WTC11 (cell line): ENCODE results near the gene FANCE. TPM values are rescaled to one million over a fixed set of nuclear protein-coding genes. Genes with fewer than 3 reads are reported as not detected.

Experiments used
- ATAC-seq: fragments of 200-7000 bp; cut with Tn5 transposase; 2 replicates; pipeline ENCODE4 v1.10.0; 2021; ENCODE audit warnings: mild to moderate bottlenecking, moderate library complexity
- CTCF ChIA-PET: fragments of 300-600 bp; sonication (Branson Sonifier 250); formaldehyde crosslinking; loops from one replicate; lab custom pipeline; 2021; ENCODE audit warnings: antibody characterized with exemption; lab: Charles Lee
- POLR2A ChIA-PET: fragments of 350-600 bp; sonication (Branson Sonifier 250); formaldehyde crosslinking; loops from one replicate; lab custom pipeline; 2021; ENCODE audit warnings: antibody characterized with exemption; lab: Charles Lee
- DNase-seq: peaks from one replicate; pipeline ENCODE4 v3.0.0; 2021; ENCODE audit warnings: low spot score
- H3K27ac Mint-ChIP-seq: 2 replicates; pipeline ENCODE4 v1.8.0; 2021; ENCODE audit warnings: mixed read lengths
- H3K27me3 Mint-ChIP-seq: 2 replicates; pipeline ENCODE4 v1.8.0; 2021; ENCODE audit warnings: low read depth, mild to moderate bottlenecking, moderate library complexity, mixed read lengths
- H3K36me3 Mint-ChIP-seq: 2 replicates; pipeline ENCODE4 v1.8.0; 2021; ENCODE audit warnings: mixed read lengths
- H3K4me1 Mint-ChIP-seq: 2 replicates; pipeline ENCODE4 v1.8.0; 2022; ENCODE audit warnings: mixed read lengths
- H3K4me3 Mint-ChIP-seq: 2 replicates; pipeline ENCODE4 v1.8.0; 2021; ENCODE audit warnings: mild to moderate bottlenecking, moderate library complexity, mixed read lengths
- H3K9me3 Mint-ChIP-seq: 2 replicates; pipeline ENCODE4 v1.8.0; 2021; ENCODE audit warnings: mixed read lengths
- CREB1 ChIP-seq: sonication (generic); formaldehyde crosslinking; IDR thresholded peaks from 2 replicates; pipeline ENCODE4 v1.8.0; 2023; ENCODE audit warnings: mild to moderate bottlenecking, missing genetic modification reagents
- ERG ChIP-seq: fragments of 250-450 bp; sonication (Bioruptor Pico); IDR thresholded peaks from 2 replicates; pipeline ENCODE4 v1.8.0; 2021; ENCODE audit warnings: mild to moderate bottlenecking
- ESRRA ChIP-seq: sonication (generic); formaldehyde crosslinking; IDR thresholded peaks from 2 replicates; pipeline ENCODE4 v1.8.1; 2022; ENCODE audit warnings: mild to moderate bottlenecking, missing genetic modification reagents, borderline replicate concordance
- ETV6 ChIP-seq: sonication (generic); formaldehyde crosslinking; IDR thresholded peaks from 2 replicates; pipeline ENCODE4 v1.8.1; 2022; ENCODE audit warnings: mild to moderate bottlenecking, missing genetic modification reagents
- GRHL2 ChIP-seq: fragments of 250-450 bp; sonication (Bioruptor Pico); IDR thresholded peaks from 2 replicates; pipeline ENCODE4 v1.8.0; 2022; ENCODE audit warnings: mild to moderate bottlenecking, moderate library complexity; ENCODE audit not compliant: insufficient replicate concordance, severe bottlenecking
- HMGA2 ChIP-seq: fragments of 250-450 bp; sonication (Bioruptor Pico); IDR thresholded peaks from 2 replicates; pipeline ENCODE4 v1.4.0; 2021; ENCODE audit warnings: mild to moderate bottlenecking, moderate library complexity
- NFE2L1 ChIP-seq: sonication (generic); formaldehyde crosslinking; IDR thresholded peaks from 2 replicates; pipeline ENCODE4 v1.8.1; 2023; ENCODE audit warnings: missing genetic modification reagents
- PRRX2 ChIP-seq: fragments of 250-450 bp; sonication (Bioruptor Pico); IDR thresholded peaks from 2 replicates; pipeline ENCODE4 v1.8.0; 2021; ENCODE audit warnings: mild to moderate bottlenecking
- TEAD4 ChIP-seq: sonication (generic); formaldehyde crosslinking; IDR thresholded peaks from 2 replicates; pipeline ENCODE4 v1.8.0; 2022; ENCODE audit warnings: mild to moderate bottlenecking, missing genetic modification reagents
- TP53 ChIP-seq: sonication (generic); formaldehyde crosslinking; IDR thresholded peaks from 2 replicates; pipeline ENCODE4 v1.8.1; 2023; ENCODE audit warnings: mild to moderate bottlenecking, missing genetic modification reagents
- ZNF121 ChIP-seq: sonication (generic); formaldehyde crosslinking; IDR thresholded peaks from 2 replicates; pipeline ENCODE4 v1.8.0; 2023; ENCODE audit warnings: missing genetic modification reagents
- total RNA-seq: library from RNA; stranded (reverse); gene quantifications from 3 replicates; pipeline ENCODE4 v1.2.3, GENCODE V29; 2021
- TF ChIP-seq, protein P1 (sequence below): sonication (generic); formaldehyde crosslinking; IDR thresholded peaks from 2 replicates; pipeline ENCODE4 v1.8.1; 2022; ENCODE audit warnings: mild to moderate bottlenecking, missing genetic modification reagents, moderate library complexity, borderline replicate concordance
- TF ChIP-seq, protein P2 (sequence below): fragments of 250-450 bp; sonication (Bioruptor Pico); IDR thresholded peaks from 2 replicates; pipeline ENCODE4 v1.9.0; 2021; ENCODE audit warnings: mild to moderate bottlenecking, borderline replicate concordance
- TF ChIP-seq, protein P3 (sequence below): sonication (generic); formaldehyde crosslinking; IDR thresholded peaks from 2 replicates; pipeline ENCODE4 v1.8.1; 2023; ENCODE audit warnings: mild to moderate bottlenecking, missing genetic modification reagents
- TF ChIP-seq, protein P4 (sequence below): sonication (generic); formaldehyde crosslinking; IDR thresholded peaks from 2 replicates; pipeline ENCODE4 v1.8.1; 2022; ENCODE audit warnings: low read depth, mild to moderate bottlenecking, moderate library complexity, missing genetic modification reagents, borderline replicate concordance

Gene FANCE
- total RNA-seq, 1 experiment from 2014 or later = 22.3 TPM

DNA sequence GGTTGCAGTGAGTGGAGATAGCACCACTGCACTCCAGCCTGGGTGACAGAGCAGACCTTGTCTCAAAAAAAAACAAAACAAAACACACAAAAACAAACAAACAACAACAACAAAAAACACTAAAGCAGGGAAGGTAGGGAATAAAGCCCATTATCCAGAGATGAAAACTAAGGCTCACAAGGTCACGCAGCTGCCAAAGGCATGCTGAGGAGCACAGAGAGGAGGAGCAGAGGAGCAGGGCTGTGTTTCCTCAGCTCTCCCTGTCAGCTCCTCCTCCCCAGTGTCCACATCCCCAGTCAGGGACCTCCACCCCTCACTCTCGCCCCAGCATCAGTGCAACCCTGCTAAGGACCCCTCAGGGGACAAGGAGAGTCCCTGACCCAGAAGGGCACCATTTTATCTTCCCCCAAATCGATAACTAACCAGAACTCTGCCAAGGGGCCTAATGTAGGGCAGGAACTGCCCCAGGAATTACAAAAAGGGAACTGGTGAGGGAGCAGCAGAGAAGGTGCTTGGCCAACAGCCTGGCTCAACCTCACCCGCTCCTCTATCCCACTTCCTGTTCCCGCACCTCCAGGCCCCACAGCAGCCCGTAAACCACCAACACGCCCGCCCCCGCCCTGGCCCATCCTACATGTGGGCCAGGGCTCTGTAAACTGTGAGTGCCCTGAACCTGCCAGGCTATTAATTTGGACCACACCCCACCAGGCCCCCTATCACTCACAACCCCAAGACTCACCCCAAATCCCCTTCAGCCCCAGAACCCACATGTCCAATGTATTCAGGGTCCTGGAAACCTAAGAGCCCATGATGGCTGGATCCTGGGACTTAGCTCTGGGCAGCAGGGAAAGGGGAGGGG, 35.7 kb downstream of the FANCE start:
- TF ChIP-seq ESRRA (CRISPR knock-in tag) (peak; percentile 90; the same call in 1 of the 2 replicates), PRRX2 (CRISPR knock-in tag) (no peak)
- H3K36me3 Mint-ChIP-seq = peaks cover 5% of the 10 kb centered on the region; the same call in 1 of the 2 replicates
- ChIA-PET POLR2A (interaction anchor here (0.7 to 5.6 kb wide), 3 partner anchors 9 to 507 kb away, joined by 3 to 54 read pairs (median 54); partner anchors contain the start of gene TEAD3), CTCF (interaction anchor here (0.5 to 2.9 kb wide), 6 partner anchors 9 to 134 kb away, joined by 3 to 17 read pairs (median 5); partner anchors contain the start of gene TEAD3)
- DNase-seq (no peak), ATAC-seq (no peak)
- H3K27ac Mint-ChIP-seq = peak overlapping the region; percentile 72
- H3K4me3 Mint-ChIP-seq = peak overlapping the region; percentile 38
- no peaks in the 10 kb centered on the region for H3K27me3 Mint-ChIP-seq
- H3K9me3 Mint-ChIP-seq = no peaks in the 10 kb centered on the region
- peaks cover 67% of the 10 kb centered on the region for H3K4me1 Mint-ChIP-seq

GRCh38 chr6:35488517-35488862, 36.4 kb downstream of the FANCE start:
- ChIA-PET POLR2A (interaction anchor here (4.3 to 5.6 kb wide), 2 partner anchors 8 to 15 kb away, joined by 54 read pairs; partner anchors contain the start of gene TEAD3), CTCF (interaction anchor here (1.6 to 2.9 kb wide), 3 partner anchors 8 to 34 kb away, joined by 4 to 17 read pairs (median 7); partner anchors contain the start of gene TEAD3)
- Mint-ChIP-seq H3K27me3 (no peaks in the 10 kb centered on the region), H3K36me3 (0 out of 2 replicates have a peak, but pooled peaks cover 3% of the 10 kb centered on the region), H3K4me3 (no peak overlapping the region), H3K4me1 (peaks cover 73% of the 10 kb centered on the region), H3K9me3 (no peaks in the 10 kb centered on the region), H3K27ac (peak overlapping the region; percentile 72)
- ATAC-seq (no peak), DNase-seq (no peak)
- 0 out of 2 replicates have a peak, but pooled peaks have one; percentile 34 for TF ChIP-seq ZNF121 (CRISPR knock-in tag)
- TF ChIP-seq, protein P1, sequence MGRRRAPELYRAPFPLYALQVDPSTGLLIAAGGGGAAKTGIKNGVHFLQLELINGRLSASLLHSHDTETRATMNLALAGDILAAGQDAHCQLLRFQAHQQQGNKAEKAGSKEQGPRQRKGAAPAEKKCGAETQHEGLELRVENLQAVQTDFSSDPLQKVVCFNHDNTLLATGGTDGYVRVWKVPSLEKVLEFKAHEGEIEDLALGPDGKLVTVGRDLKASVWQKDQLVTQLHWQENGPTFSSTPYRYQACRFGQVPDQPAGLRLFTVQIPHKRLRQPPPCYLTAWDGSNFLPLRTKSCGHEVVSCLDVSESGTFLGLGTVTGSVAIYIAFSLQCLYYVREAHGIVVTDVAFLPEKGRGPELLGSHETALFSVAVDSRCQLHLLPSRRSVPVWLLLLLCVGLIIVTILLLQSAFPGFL (CRISPR knock-in tag) = no peak

DNA sequence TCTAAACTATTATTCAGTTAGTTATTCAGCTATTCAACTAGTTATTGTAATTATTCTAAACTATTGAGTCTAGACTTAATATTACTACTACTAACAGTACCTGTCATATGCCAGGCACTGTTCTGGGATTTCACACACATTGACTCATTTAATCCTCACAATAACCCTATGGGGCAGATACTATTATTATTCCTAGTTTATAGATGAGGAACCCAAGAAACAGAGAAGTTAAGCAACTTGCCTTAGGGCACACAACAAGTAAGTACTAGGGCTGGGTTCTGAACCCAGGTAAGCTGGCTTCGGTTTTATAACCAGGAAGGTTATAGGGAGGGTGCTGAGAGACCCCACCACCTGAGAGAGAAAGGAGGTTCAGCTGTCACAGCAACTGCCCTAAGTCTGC, 36.9 kb downstream of the FANCE start:
- H3K27ac Mint-ChIP-seq = no peak overlapping the region; the same call in 1 of the 2 replicates

DNA sequence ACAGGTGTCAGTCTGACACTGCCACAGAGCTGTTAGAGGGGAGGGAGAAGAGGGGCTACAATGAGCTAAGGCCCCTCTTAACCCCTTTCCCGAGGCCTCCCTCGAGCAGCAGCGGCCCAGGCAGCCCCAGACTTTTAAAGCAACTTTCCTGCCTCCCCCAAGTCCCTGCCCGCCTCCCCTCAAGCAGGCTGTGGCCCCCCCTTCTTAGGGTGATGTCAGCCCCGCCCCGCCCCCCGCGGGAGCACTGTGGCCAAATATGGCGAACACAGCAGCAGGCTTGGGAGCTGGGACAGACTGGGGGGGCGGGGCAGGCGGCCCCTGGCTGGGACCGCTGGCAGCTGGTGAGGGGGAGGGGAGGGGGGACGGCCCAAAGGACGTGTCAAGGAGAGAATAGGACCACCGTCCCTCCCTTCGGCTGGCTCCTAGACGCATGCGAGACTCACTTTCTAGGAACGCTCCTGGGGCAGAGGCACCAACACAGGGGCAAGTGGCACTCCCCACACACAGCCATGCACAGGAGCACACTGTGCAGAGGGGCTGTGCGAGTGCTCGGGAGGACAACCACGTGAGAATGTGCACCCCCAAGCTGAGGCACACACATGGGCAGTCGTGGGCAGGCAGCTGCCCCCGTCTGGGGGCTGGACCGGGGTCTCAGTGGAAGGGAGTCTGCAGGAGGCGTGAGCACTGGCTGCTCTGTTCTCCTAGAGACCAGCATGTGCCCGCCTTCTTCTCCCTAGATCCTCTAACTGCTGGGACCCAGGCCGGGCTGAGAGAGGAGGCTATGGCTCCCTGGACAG, 38.1 kb downstream of the FANCE start:
- POLR2A ChIA-PET = interaction anchor here (0.6 to 4.2 kb wide), 5 partner anchors 8 to 147 kb away, joined by 3 to 35 read pairs (median 4); partner anchors contain the start of gene RPL10A
- peak overlapping the region; percentile 97 for H3K27ac Mint-ChIP-seq
- TF ChIP-seq ETV6 (0 out of 2 replicates have a peak, but pooled peaks have one; percentile 39), NFE2L1 (no peak), PRRX2 (CRISPR knock-in tag) (no peak), TEAD4 (no peak), HMGA2 (CRISPR knock-in tag) (no peak), CREB1 (no peak), TP53 (CRISPR knock-in tag) (no peak), ERG (no peak)
- TF ChIP-seq, protein P2, sequence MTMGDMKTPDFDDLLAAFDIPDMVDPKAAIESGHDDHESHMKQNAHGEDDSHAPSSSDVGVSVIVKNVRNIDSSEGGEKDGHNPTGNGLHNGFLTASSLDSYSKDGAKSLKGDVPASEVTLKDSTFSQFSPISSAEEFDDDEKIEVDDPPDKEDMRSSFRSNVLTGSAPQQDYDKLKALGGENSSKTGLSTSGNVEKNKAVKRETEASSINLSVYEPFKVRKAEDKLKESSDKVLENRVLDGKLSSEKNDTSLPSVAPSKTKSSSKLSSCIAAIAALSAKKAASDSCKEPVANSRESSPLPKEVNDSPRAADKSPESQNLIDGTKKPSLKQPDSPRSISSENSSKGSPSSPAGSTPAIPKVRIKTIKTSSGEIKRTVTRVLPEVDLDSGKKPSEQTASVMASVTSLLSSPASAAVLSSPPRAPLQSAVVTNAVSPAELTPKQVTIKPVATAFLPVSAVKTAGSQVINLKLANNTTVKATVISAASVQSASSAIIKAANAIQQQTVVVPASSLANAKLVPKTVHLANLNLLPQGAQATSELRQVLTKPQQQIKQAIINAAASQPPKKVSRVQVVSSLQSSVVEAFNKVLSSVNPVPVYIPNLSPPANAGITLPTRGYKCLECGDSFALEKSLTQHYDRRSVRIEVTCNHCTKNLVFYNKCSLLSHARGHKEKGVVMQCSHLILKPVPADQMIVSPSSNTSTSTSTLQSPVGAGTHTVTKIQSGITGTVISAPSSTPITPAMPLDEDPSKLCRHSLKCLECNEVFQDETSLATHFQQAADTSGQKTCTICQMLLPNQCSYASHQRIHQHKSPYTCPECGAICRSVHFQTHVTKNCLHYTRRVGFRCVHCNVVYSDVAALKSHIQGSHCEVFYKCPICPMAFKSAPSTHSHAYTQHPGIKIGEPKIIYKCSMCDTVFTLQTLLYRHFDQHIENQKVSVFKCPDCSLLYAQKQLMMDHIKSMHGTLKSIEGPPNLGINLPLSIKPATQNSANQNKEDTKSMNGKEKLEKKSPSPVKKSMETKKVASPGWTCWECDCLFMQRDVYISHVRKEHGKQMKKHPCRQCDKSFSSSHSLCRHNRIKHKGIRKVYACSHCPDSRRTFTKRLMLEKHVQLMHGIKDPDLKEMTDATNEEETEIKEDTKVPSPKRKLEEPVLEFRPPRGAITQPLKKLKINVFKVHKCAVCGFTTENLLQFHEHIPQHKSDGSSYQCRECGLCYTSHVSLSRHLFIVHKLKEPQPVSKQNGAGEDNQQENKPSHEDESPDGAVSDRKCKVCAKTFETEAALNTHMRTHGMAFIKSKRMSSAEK = no peak
- TF ChIP-seq, protein P3, sequence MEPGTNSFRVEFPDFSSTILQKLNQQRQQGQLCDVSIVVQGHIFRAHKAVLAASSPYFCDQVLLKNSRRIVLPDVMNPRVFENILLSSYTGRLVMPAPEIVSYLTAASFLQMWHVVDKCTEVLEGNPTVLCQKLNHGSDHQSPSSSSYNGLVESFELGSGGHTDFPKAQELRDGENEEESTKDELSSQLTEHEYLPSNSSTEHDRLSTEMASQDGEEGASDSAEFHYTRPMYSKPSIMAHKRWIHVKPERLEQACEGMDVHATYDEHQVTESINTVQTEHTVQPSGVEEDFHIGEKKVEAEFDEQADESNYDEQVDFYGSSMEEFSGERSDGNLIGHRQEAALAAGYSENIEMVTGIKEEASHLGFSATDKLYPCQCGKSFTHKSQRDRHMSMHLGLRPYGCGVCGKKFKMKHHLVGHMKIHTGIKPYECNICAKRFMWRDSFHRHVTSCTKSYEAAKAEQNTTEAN (CRISPR knock-in tag) = no peak
- TF ChIP-seq, protein P4, sequence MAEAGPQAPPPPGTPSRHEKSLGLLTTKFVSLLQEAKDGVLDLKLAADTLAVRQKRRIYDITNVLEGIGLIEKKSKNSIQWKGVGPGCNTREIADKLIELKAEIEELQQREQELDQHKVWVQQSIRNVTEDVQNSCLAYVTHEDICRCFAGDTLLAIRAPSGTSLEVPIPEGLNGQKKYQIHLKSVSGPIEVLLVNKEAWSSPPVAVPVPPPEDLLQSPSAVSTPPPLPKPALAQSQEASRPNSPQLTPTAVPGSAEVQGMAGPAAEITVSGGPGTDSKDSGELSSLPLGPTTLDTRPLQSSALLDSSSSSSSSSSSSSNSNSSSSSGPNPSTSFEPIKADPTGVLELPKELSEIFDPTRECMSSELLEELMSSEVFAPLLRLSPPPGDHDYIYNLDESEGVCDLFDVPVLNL (CRISPR knock-in tag) = no peak

More for the DNA sequence above, 36.9 kb downstream of the FANCE start:
- DNase-seq = no peak
- Mint-ChIP-seq H3K27me3 (no peaks in the 10 kb centered on the region; the same call in 1 of the 2 replicates), H3K9me3 (no peaks in the 10 kb centered on the region), H3K36me3 (0 out of 2 replicates have a peak, but pooled peaks cover under 1% of the 10 kb centered on the region)
- POLR2A ChIA-PET = interaction anchor here (1.5 to 4.2 kb wide), 2 partner anchors 9 to 17 kb away, joined by 4 to 35 read pairs; no protein-coding TSS in a partner anchor
- CTCF ChIA-PET = interaction anchor here (0.9 to 2.9 kb wide), 3 partner anchors 8 to 33 kb away, joined by 4 to 17 read pairs (median 4); no protein-coding TSS in a partner anchor
- ATAC-seq = no peak
- no peak for TF ChIP-seq GRHL2
- TF ChIP-seq, all 79 proteins: peak for 0
- Mint-ChIP-seq H3K4me1 (peaks cover 79% of the 10 kb centered on the region), H3K4me3 (no peak overlapping the region)

More for the DNA sequence above, 38.1 kb downstream of the FANCE start:
- peak; percentile 16 for ATAC-seq
- CTCF ChIA-PET = interaction anchor here (0.8 to 2.9 kb wide), 8 partner anchors 8 to 62 kb away, joined by 3 to 17 read pairs (median 4); no protein-coding TSS in a partner anchor
- H3K4me3 Mint-ChIP-seq = peak overlapping the region; percentile 72
- no peaks in the 10 kb centered on the region for H3K36me3 Mint-ChIP-seq
- H3K27me3 Mint-ChIP-seq = peaks cover 4% of the 10 kb centered on the region
- no peaks in the 10 kb centered on the region for H3K9me3 Mint-ChIP-seq
- DNase-seq = peak; percentile 87
- peaks cover 80% of the 10 kb centered on the region for H3K4me1 Mint-ChIP-seq
